Measurements from ENCODE around the gene LPP. TPM values are rescaled to one million over a fixed set of nuclear protein-coding genes. Genes with fewer than 3 reads are reported as not detected.

LPP gene
- total RNA-seq, 1 experiment from 2014 or later = 20.4 TPM

DNA sequence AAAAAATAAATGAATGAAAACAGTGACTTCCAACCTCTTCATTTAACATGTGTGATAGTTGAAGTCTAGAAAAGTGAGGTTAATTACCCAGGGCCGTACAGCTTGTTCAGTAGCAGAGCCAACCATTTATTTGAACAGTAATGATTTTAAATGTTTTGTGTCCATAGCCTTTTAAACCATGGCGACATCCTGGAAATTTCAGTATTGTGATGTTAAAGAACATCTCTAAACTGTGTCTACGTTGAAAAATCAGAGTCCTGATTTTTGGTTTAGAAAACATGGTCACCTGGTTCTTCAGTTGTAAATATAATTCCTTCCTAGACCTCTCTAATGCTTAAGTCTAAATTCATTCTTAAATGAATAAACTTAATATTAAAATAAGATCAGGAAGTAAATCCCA, 14.2 kb downstream of the LPP start:
- no peak overlapping the region for H3K27ac ChIP-seq (ENCODE audit: low read length)
- POLR2A ChIA-PET (ENCODE audit: unreplicated experiment) = no interaction called here
- H3K4me1 ChIP-seq (ENCODE audit: insufficient read depth, low read length) = peaks cover 47% of the 10 kb centered on the region
- no peaks in the 10 kb centered on the region for H3K9me2 ChIP-seq (replicated peaks; ENCODE audit: low read length)
- no peak overlapping the region for H3K4me3 ChIP-seq (ENCODE audit: low read length)
- no peak overlapping the region for H3K9ac ChIP-seq (ENCODE audit: low read length)
- DNase-seq = no peak
- CTCF ChIA-PET = no interaction called here
- no peak for ATAC-seq
- no peak overlapping the region for H3K4me2 ChIP-seq (ENCODE audit: low read length)
- intact Hi-C loops (cut with micrococcal nuclease) = no loop called here
- H3K79me2 ChIP-seq (ENCODE audit: low read length) = peaks cover 92% of the 10 kb centered on the region
- no TSS peak for BruUV-seq (replicated peaks)
- no peaks in the 10 kb centered on the region; the same call in 1 of the 2 replicates for H3K36me3 ChIP-seq (ENCODE audit: low read depth, low read length)
- TF ChIP-seq EZH2 (IDR thresholded peaks at IDR 0.05; ENCODE audit: low read length, unreplicated experiment) (no peak), EZH2phosphoT487 (IDR thresholded peaks at IDR 0.05; ENCODE audit: borderline replicate concordance, low read length) (no peak)
- TF ChIP-seq, protein P1, sequence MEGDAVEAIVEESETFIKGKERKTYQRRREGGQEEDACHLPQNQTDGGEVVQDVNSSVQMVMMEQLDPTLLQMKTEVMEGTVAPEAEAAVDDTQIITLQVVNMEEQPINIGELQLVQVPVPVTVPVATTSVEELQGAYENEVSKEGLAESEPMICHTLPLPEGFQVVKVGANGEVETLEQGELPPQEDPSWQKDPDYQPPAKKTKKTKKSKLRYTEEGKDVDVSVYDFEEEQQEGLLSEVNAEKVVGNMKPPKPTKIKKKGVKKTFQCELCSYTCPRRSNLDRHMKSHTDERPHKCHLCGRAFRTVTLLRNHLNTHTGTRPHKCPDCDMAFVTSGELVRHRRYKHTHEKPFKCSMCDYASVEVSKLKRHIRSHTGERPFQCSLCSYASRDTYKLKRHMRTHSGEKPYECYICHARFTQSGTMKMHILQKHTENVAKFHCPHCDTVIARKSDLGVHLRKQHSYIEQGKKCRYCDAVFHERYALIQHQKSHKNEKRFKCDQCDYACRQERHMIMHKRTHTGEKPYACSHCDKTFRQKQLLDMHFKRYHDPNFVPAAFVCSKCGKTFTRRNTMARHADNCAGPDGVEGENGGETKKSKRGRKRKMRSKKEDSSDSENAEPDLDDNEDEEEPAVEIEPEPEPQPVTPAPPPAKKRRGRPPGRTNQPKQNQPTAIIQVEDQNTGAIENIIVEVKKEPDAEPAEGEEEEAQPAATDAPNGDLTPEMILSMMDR (conservative IDR thresholded peaks at IDR 0.05; ENCODE audit: low read depth, low read length) = no peak
- no peak overlapping the region for H2AFZ ChIP-seq (ENCODE audit: low read length)
- no peaks in the 10 kb centered on the region for H3K9me3 ChIP-seq (ENCODE audit: low read length)
- no peaks in the 10 kb centered on the region for H4K20me1 ChIP-seq (ENCODE audit: low read length)
- no peaks in the 10 kb centered on the region for H3F3A ChIP-seq (ENCODE audit: low read length, unreplicated experiment)
- H3K27me3 ChIP-seq (ENCODE audit: low read length) = no peaks in the 10 kb centered on the region

DNA sequence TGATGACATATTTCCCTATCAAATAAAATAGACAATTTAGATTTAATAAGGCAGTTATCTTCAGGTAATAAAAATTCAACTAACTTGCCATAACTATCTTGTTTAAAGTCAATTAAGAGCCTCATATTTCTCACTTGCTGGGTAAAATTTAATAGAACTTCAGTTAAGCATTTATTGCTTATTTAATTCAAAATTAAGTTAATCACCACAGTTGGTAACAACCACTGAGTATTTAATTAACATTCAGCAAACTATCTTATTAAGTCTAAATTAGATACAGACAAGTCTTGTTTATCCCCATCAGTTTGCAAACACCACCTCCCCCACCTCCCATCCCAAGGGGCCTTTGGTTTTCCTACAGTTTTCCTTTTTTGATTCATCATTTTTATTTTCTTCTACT, 14.7 kb downstream of the LPP start:
- no peaks in the 10 kb centered on the region; the same call in 1 of the 2 replicates for H3K36me3 ChIP-seq (ENCODE audit: low read depth, low read length)
- peaks cover 91% of the 10 kb centered on the region for H3K79me2 ChIP-seq (ENCODE audit: low read length)
- BruUV-seq (replicated peaks) = no TSS peak
- H3K27ac ChIP-seq (ENCODE audit: low read length) = no peak overlapping the region
- TF ChIP-seq EZH2 (IDR thresholded peaks at IDR 0.05; ENCODE audit: low read length, unreplicated experiment) = no peak
- TF ChIP-seq, protein P1 (conservative IDR thresholded peaks at IDR 0.05; ENCODE audit: low read depth, low read length) = no peak
- no peak for TF ChIP-seq EZH2phosphoT487 (IDR thresholded peaks at IDR 0.05; ENCODE audit: borderline replicate concordance, low read length)
- H3K9ac ChIP-seq (ENCODE audit: low read length) = no peak overlapping the region
- ChIA-PET POLR2A (ENCODE audit: unreplicated experiment) (no interaction called here), CTCF (no interaction called here)
- no peak overlapping the region for H3K4me2 ChIP-seq (ENCODE audit: low read length)
- H3F3A ChIP-seq (ENCODE audit: low read length, unreplicated experiment) = no peaks in the 10 kb centered on the region
- no peak overlapping the region for H2AFZ ChIP-seq (ENCODE audit: low read length)
- H3K27me3 ChIP-seq (ENCODE audit: low read length) = no peaks in the 10 kb centered on the region
- intact Hi-C loops (cut with micrococcal nuclease) = no loop called here
- no peaks in the 10 kb centered on the region for H3K9me2 ChIP-seq (replicated peaks; ENCODE audit: low read length)
- ATAC-seq (no peak), DNase-seq (no peak)
- no peaks in the 10 kb centered on the region for H3K9me3 ChIP-seq (ENCODE audit: low read length)
- no peak overlapping the region for H3K4me3 ChIP-seq (ENCODE audit: low read length)
- H4K20me1 ChIP-seq (ENCODE audit: low read length) = no peaks in the 10 kb centered on the region
- H3K4me1 ChIP-seq (ENCODE audit: insufficient read depth, low read length) = peaks cover 42% of the 10 kb centered on the region

DNA sequence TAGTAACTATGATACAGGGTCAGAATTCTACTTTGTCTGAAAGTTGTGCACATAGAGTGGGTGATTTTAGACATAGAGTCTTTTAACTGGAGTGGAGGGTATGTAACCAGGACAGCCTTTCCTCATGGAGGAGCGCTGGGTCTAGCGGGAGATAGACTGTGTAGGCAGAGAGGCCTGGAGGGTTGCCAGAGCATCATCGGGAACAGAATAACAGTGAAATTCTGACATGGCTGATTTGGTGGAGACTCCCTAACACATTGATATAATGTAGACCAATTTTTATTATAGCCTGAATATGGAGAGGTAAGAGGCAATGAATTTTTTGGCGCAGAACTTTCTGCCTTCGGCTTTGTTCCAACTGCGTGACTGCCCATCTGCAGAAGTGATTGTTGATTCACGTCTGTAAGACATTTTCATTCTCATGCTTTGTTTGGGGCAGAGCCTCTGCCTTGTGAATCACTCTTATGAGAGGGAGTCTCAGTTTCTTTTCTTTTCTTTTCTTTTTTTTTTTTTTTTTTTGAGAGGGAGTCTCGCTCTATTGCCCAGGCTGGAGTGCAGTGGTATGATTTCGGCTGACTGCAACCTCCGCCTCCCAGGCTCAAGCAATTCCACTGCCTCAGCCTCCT, 16.0 kb downstream of the LPP start:
- POLR2A ChIA-PET (ENCODE audit: unreplicated experiment) = no interaction called here
- no peak overlapping the region for H3K9ac ChIP-seq (ENCODE audit: low read length)
- H3K79me2 ChIP-seq (ENCODE audit: low read length) = peaks cover 90% of the 10 kb centered on the region
- DNase-seq (no peak), ATAC-seq (no peak)
- no peaks in the 10 kb centered on the region for H3K9me3 ChIP-seq (ENCODE audit: low read length)
- no peak for TF ChIP-seq EZH2phosphoT487 (IDR thresholded peaks at IDR 0.05; ENCODE audit: borderline replicate concordance, low read length)
- no peak for TF ChIP-seq EZH2 (IDR thresholded peaks at IDR 0.05; ENCODE audit: low read length, unreplicated experiment)
- TF ChIP-seq, protein P1 (conservative IDR thresholded peaks at IDR 0.05; ENCODE audit: low read depth, low read length) = no peak
- no peaks in the 10 kb centered on the region for H3K9me2 ChIP-seq (replicated peaks; ENCODE audit: low read length)
- H3K27me3 ChIP-seq (ENCODE audit: low read length) = no peaks in the 10 kb centered on the region
- no peak overlapping the region for H2AFZ ChIP-seq (ENCODE audit: low read length)
- intact Hi-C loops (cut with micrococcal nuclease) = no loop called here
- H3K36me3 ChIP-seq (ENCODE audit: low read depth, low read length) = no peaks in the 10 kb centered on the region; the same call in 1 of the 2 replicates
- H3K27ac ChIP-seq (ENCODE audit: low read length) = no peak overlapping the region
- no peaks in the 10 kb centered on the region for H3F3A ChIP-seq (ENCODE audit: low read length, unreplicated experiment)
- BruUV-seq (replicated peaks) = no TSS peak
- no peaks in the 10 kb centered on the region for H4K20me1 ChIP-seq (ENCODE audit: low read length)
- no peak overlapping the region for H3K4me3 ChIP-seq (ENCODE audit: low read length)
- H3K4me1 ChIP-seq (ENCODE audit: insufficient read depth, low read length) = peaks cover 29% of the 10 kb centered on the region
- no peak overlapping the region for H3K4me2 ChIP-seq (ENCODE audit: low read length)
- CTCF ChIA-PET = interaction anchor here (0.5 to 1.2 kb wide), 2 partner anchors 17 to 167 kb away, joined by 3 to 4 read pairs; no protein-coding TSS in a partner anchor

Measured in PC-3 (cell line).